HepG2 (cell line): Measurements from ENCODE around the gene SPA17. TPM values are rescaled to one million over a fixed set of nuclear protein-coding genes. Genes with fewer than 3 reads are reported as not detected.
A peak's percentile ranks its signal among the peaks of the same experiment; 100 is the strongest.

Experiments
- ERF ChIP-seq: IDR thresholded peaks from 2 replicates; pipeline ENCODE4 v1.6.1; 2018; ENCODE audit warnings: missing biosample characterization, missing genetic modification reagents
- ETS1 ChIP-seq: sonication (generic); formaldehyde crosslinking; IDR thresholded peaks from 2 replicates; pipeline ENCODE4 v1.4.0; 2020; ENCODE audit warnings: missing genetic modification reagents
- IRF2 ChIP-seq: IDR thresholded peaks from 2 replicates; pipeline ENCODE4 v1.6.1; 2018; ENCODE audit warnings: missing genetic modification reagents, missing compliant biosample characterization
- RFX5 ChIP-seq: IDR thresholded peaks from 2 replicates; pipeline ENCODE4 v1.6.1; 2011; ENCODE audit warnings: low read depth, low read length, improper control_type of control experiment
- TEAD2 ChIP-seq: sonication (generic); formaldehyde crosslinking; IDR thresholded peaks from 2 replicates; pipeline ENCODE4 v1.9.0; 2021; ENCODE audit warnings: missing genetic modification reagents
- THAP9 ChIP-seq: sonication (generic); formaldehyde crosslinking; IDR thresholded peaks from 2 replicates; pipeline ENCODE4; 2020; ENCODE audit warnings: missing genetic modification reagents, mild to moderate bottlenecking, borderline replicate concordance
- TRIM22 ChIP-seq: fragments of 450-650 bp; IDR thresholded peaks from 2 replicates; pipeline ENCODE4 v1.6.1; 2017
- ZFP82 ChIP-seq: sonication (generic); formaldehyde crosslinking; IDR thresholded peaks from 2 replicates; pipeline ENCODE4 v1.5.1; 2020; ENCODE audit warnings: mild to moderate bottlenecking, missing genetic modification reagents, borderline replicate concordance
- ZMYM4 ChIP-seq: sonication (generic); formaldehyde crosslinking; IDR thresholded peaks from 2 replicates; pipeline ENCODE4 v1.8.1; 2023; ENCODE audit warnings: mild to moderate bottlenecking, missing genetic modification reagents
- ZNF317 ChIP-seq: sonication (generic); formaldehyde crosslinking; IDR thresholded peaks from 2 replicates; pipeline ENCODE4 v1.5.0; 2020; ENCODE audit warnings: mild to moderate bottlenecking, missing genetic modification reagents
- ZNF407 ChIP-seq: sonication (generic); formaldehyde crosslinking; IDR thresholded peaks from one replicate; pipeline ENCODE4 v1.5.1; 2020; ENCODE audit warnings: mild to moderate bottlenecking, missing genetic modification reagents; ENCODE audit errors: not compliant biosample characterization
- ZNF510 ChIP-seq: sonication (generic); formaldehyde crosslinking; IDR thresholded peaks from 2 replicates; pipeline ENCODE4 v1.4.0; 2020; ENCODE audit warnings: low read depth, mild to moderate bottlenecking, missing genetic modification reagents
- ZNF644 ChIP-seq: IDR thresholded peaks from 2 replicates; pipeline ENCODE4 v1.6.1; 2016; ENCODE audit warnings: low read depth
- ZNF672 ChIP-seq: sonication (generic); formaldehyde crosslinking; IDR thresholded peaks from 2 replicates; pipeline ENCODE4 v1.8.1; 2022; ENCODE audit warnings: missing genetic modification reagents
- ZNF780A ChIP-seq: sonication (generic); formaldehyde crosslinking; IDR thresholded peaks from 2 replicates; pipeline ENCODE4 v1.8.0; 2022; ENCODE audit warnings: mild to moderate bottlenecking, missing genetic modification reagents, moderate library complexity
- ZSCAN21 ChIP-seq: sonication (generic); formaldehyde crosslinking; IDR thresholded peaks from 2 replicates; pipeline ENCODE4 v1.8.0; 2022; ENCODE audit warnings: mild to moderate bottlenecking, missing genetic modification reagents, moderate library complexity, borderline replicate concordance
- polyA plus RNA-seq, 8 experiments: library from polyadenylated mRNA; depleted of rRNA in 3 of 8; stranded (reverse) in 7 of 8; unstranded in 1 of 8; fragments of >200 nt; fragmentation: Illumina TruSeq in 4 of 8; extraction: Trizol in 4 of 8; gene quantifications; 2 replicates each; pipeline versions ENCODE4 v1.2.1 to v1.2.3, GENCODE V29; 2011 to 2016; ENCODE audit warnings: low read depth in 4 of 8, missing spikeins in 1 of 8, mixed read lengths in 1 of 8; ENCODE audit not compliant: insufficient read depth in 1 of 8
- total RNA-seq, 5 experiments: library from RNA; depleted of rRNA; stranded (reverse); fragments of >200 nt; fragmentation: Illumina TruSeq; extraction: Trizol; gene quantifications; 2 replicates each; pipeline ENCODE4 v1.2.3, GENCODE V29; 2016; ENCODE audit warnings: low read depth in 1 of 5

The SPA17 gene
- total and polyA plus RNA-seq, 2 of the 13 experiments (the other 11 are each of a cell fraction or from before 2014, with no cell fraction given) = 4.4 to 8.4 TPM

- TF ChIP-seq TRIM22 = no peak
- no peak for TF ChIP-seq ZNF672 (CRISPR knock-in tag)
- peak; percentile 32; the same call in 1 of the 2 replicates for TF ChIP-seq ZNF317 (CRISPR knock-in tag)
- no peak for TF ChIP-seq ZNF510 (CRISPR knock-in tag)
- TF ChIP-seq ETS1 (CRISPR knock-in tag) = no peak
- TF ChIP-seq ZSCAN21 (CRISPR knock-in tag) = no peak
- TF ChIP-seq THAP9 (CRISPR knock-in tag) = peak; percentile 75; the same call in 1 of the 2 replicates
- no peak for TF ChIP-seq ZNF780A (CRISPR knock-in tag)
- no peak for TF ChIP-seq TEAD2
- TF ChIP-seq ZFP82 (CRISPR knock-in tag) = no peak
- TF ChIP-seq ZMYM4 (CRISPR knock-in tag) = peak; percentile 51
- peak; percentile 58; the same call in 1 of the 2 replicates for TF ChIP-seq IRF2 (CRISPR knock-in tag)
- no peak for TF ChIP-seq RFX5
- no peak for TF ChIP-seq ERF (CRISPR knock-in tag)
- TF ChIP-seq ZNF644 = no peak
- TF ChIP-seq ZNF407 = no peak
These were observed 73.0 kb downstream of the SPA17 start (continued) for GRCh38 chr11:124746621-124747243.
